HG02870 (cell line): Measurements from ENCODE around the gene CLASRP.
A peak's percentile ranks its signal among the peaks of the same experiment; 100 is the strongest.
"Not testable (repeated sequence)": the region's sequence is repeated elsewhere in the genome, so short reads cannot be mapped to it uniquely, and the experiment has no call there.

Source experiments
- ATAC-seq: cut with Tn5 transposase; IDR thresholded peaks from one replicate; pipeline ENCODE4 v1.9.1; 2021; ENCODE audit warnings: mild to moderate bottlenecking, moderate library complexity; ENCODE audit not compliant: unreplicated experiment

Gene CLASRP

DNA sequence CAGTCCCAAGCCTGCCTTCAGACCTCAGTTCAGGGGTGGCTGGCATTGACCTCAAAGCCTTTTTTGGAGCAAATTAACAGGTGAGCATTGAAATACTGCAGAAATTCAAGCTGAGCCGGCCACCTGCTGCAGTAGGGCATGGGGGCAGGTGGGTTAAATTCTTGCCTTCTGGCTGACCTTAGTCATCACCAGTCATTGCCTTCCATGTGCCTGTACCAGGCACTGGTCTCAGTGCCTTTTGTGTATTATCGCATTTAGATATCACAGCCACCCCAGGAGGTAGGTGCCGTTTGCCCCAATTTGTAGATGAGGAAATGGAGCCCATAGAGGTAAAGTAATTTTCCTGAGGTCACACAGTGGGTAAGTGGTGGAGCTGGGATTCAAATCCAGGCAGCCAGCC, 61.4 kb downstream of the CLASRP start:
- no peak for ATAC-seq

DNA sequence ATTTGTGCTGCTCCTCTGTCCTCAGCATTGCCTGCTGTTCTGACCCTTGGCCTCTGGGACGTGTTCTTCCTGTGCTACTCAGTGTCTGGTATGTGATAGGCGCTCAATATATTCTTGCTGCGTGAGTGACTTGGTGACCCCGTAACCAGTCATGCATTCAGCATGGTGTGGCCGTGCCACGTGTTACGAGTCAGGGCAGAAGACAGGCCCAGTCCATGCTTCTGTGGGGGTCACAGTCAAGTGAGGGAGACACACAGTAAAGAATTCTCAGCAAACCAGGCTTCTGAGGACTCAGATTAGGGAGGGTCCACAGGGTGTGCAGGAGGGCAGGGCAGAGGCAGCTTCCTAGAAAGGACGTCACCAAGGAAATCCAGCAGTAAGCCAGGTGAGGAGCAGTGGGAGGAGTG, 62.0 kb downstream of the CLASRP start:
- no peak for ATAC-seq

DNA sequence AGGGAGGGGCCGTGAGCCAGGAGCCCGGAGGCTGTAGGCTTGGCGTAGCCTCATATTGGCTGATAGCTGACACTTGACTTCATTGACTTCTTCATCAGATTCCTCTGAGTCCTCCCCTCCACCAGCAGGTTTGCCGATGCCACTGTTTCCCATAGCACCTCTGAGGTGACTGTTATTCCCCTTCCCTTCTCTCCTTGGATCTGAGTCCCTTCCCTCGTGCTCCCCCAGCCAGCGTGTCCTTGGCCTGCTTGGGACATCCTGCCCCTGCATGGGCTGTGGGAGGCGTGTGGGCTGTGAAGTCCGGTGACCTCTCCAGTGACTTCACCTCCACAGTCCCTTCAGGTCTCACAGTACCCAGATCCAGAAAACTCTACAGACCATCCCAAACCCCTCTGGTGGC, 63.0 kb downstream of the CLASRP start:
- no peak for ATAC-seq

DNA sequence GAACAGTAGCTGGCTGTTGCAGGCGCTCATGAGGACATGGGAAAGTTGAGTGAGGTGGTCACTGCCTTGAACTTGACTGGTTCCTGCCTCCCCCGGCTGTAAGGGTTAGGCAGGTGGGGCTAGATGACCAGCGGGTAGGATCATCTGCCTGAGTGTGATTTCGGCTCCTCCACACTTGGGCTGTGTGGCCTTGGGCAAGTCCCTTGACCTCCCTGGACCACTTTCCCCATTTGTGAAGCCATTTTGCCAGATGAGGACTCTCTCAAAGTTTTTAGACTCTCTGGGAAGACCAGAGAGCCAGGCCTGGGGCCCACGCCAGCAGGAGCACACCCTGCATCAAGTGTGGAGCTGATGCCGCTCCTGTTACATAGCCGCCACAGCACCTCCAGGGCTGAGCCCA, 63.6 kb downstream of the CLASRP start:
- no peak for ATAC-seq

DNA sequence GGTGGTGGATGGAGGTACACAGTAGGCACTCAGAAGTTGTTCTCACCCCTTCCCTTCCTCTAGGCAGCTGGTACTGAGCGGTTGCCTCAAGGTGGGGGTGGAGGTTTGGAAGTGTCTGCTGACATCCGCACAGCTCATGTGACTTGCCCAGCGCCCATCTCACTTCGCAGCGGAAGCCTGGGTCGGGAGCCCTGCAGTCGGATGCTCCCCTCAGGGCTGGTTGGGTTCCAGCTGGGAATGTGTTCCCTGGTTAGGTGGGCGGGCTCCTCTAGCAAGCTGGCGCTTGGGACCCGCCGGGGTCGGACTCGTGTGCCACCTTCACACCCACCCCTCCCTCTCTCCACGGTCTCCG, 64.3 kb downstream of the CLASRP start:
- ATAC-seq = no peak

DNA sequence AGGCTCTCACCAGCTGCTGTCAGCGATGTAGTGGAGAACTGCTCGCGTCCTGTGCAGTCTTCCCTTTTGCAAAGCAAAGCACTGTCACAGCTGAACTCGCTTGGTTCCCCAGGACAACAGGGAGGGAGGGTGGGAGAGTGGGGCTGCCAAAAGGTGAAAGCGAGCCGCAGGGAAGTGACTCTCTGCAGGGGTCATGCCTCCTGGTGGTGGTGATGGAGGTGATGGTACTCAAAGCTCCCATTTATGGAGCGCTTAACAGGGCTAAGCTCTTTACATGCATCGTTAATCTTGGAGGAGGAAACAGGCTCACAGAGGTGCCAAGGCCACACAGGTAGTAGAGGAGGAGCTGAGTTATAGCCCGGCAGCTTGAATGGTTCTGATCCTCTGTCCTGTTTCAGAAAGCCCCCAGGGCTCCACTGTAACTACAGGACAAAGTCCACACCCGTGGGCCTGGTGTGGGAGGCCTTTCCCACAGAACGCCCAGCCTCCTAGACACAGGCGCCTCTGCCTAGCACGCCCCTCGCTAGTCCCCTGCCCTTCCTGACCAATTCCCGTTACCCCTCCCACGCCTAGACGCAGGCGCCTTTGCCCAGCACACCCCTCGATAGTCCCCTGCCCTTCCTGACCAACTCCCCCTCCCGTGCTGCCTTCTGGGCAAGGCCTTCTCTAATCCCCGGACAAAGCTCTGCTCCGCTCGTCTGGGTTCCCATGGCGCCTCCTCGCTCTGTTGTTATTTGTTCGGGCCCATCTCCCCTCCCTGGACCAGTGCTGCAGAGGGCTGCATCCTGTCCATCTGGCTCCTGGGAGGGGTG, 64.9 kb downstream of the CLASRP start:
- no peak for ATAC-seq

DNA sequence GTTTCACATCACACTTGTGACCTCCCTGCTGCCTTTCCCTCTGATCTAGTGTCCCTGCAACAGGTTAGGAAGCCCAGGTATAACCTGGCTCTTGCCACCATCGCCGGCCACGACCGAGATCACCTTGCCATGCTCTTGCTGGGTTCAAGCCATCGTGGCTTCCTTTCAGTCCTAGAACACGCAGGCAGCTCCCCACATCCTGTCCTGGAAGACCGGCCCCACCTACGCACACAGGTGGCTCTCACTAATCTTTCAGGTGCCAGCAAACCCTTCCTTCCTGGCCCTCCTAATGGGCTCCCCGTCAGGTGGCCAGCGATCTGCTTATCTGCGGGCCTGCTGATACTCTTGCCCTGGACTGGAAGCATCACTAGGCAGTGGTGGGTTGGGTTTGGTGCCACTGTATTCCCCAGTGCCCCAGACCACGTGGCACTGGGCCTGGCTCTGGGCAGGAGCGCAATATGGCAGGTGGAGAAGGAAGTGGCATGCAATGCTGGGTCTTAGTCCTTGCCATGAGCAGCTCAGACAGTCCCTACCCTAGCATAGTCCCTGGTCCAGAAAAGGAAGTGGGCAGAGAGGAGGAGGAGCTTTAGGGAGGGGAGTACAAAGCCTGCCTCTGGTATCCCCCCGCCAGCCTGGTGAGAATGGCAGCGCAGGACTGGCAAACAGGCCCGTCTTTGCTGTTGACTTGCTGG, 66.0 kb downstream of the CLASRP start:
- ATAC-seq = no peak

DNA sequence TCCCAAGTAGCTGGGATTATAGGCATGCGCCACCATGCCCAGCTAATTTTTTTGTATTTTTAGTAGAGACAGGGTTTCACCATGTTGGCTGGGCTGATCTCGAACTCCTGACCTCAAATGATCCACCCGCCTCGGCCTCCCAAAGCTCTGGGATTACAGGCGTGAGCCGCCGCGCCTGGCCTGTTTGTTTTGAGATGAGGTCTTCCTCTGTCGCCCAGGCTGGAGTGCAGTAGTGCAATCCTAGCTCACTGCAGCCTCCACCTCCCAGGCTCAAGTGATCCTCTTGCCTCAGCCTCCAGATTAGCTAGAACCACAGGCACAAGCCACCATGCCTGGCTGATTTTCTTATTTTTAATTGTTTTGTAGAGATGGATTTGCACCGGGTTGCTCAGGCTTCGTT, 67.5 kb downstream of the CLASRP start:
- not testable (repeated sequence) for ATAC-seq

DNA sequence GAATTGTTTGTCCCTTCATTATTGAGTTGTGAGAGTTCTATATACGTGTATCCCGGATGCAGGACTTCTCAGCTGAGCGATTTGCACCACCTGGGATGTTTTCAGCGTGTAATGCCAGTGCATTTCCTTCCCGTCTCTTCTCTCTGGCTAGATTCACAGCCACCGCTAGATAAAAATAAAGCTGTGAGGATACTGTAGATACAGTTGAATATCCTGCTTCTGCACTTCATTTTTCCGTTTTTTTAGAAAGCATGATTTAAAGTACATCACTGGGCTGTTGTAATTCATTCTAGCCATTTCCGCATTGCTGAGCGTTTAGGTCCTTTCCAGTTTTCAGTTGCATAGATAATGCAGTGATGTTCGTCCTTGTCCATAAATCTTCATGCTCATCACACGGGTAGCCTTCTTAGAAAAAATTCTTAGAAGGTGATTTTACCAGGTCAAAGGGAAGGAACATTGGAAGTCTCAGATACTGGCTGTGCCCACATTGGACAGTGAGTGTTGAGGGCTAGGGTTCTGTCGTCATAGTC, 68.8 kb downstream of the CLASRP start:
- no peak for ATAC-seq

DNA sequence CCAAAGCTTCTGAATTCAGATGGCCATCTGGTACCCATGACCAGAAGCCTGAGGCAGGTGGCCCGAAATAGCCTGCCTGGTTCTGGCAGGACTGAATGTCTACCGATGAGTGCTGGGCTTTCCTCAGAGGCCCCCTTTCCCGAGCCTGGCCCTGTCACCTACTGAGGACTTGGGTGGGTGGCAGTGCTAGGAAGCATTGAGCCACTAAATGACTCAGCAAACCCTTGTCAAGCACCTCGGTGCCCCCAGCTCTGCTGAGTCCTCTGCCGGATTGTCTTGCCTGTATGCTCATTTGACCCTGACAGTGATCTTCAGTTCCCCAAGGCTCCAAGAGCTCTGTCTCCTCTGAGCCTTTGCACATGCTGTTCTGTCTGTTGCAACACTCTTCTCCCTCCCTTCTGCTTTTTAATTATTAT, 72.0 kb downstream of the CLASRP start:
- ATAC-seq = no peak

DNA sequence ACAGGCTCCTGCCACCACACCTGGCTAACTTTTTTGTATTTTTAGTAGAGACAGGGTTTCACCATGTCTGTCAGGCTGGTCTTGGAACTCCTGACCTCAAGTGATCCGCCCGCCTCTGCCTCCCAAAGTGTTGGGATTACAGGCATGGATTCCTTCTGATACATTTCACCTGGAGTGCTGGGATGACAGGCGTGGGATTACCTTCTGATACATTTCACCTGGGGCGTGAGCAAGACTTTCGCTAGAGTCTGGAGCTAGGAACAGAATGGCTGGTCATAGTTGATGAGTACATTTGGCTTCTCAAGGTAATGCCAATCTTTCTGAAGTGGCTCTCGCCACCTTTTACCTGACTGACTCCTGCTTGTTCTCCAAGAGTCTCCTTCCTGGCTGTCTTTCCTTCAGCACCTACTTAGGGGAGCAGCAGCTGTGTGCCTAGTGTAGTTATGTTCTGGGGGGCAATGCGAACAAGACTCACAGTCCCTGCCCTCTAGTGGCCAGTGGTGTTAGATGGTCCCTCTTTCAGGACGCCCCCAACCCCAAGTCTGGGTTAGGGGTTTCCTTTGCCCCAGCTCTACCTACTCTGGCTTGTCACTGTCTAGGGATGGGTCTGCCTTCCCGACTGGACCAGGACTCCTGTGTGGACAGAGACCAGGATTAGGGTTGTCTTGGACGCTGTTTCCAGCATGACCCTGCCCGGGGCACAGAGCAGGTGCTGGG, 73.4 kb downstream of the CLASRP start:
- ATAC-seq = no peak

DNA sequence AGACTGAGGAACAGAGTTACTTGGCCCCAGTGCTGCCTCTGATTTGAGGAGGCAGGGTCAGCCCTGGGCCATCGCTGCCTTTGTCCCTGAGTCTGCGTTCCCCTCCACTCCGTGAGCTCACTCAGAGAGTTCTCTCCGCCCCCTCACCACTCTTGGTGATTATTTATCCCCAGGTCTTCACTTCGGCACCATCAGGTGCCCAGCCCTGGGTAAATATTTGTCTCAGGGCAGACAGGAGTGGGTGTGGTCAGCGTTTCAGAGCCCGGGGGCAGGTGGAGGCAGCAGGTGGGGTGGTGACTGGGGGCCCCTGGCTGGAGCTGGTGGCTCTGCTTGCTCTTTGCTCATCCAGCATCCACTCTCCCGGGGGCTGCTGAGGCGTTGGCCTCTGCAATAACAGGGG, 74.8 kb downstream of the CLASRP start:
- ATAC-seq = no peak

DNA sequence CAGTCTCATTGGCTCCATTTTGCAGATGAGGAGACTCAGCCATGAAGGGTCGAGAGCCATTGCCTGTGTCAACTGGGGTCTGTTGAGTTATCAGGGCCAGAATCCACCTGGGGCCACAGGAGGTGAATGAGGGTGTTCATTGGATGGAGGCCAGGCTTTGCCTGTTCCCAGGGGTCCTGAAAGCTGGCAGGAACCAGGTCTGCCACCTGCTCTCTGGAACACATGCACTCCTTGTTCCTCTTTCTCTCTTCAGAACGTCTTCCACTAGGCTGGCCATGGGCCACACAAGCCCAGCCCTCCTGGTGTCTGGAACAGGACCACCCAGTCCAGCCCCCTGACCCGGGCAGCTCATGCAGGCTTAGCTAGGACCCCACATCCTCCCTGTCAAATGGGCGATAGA, 75.3 kb downstream of the CLASRP start:
- no peak for ATAC-seq

DNA sequence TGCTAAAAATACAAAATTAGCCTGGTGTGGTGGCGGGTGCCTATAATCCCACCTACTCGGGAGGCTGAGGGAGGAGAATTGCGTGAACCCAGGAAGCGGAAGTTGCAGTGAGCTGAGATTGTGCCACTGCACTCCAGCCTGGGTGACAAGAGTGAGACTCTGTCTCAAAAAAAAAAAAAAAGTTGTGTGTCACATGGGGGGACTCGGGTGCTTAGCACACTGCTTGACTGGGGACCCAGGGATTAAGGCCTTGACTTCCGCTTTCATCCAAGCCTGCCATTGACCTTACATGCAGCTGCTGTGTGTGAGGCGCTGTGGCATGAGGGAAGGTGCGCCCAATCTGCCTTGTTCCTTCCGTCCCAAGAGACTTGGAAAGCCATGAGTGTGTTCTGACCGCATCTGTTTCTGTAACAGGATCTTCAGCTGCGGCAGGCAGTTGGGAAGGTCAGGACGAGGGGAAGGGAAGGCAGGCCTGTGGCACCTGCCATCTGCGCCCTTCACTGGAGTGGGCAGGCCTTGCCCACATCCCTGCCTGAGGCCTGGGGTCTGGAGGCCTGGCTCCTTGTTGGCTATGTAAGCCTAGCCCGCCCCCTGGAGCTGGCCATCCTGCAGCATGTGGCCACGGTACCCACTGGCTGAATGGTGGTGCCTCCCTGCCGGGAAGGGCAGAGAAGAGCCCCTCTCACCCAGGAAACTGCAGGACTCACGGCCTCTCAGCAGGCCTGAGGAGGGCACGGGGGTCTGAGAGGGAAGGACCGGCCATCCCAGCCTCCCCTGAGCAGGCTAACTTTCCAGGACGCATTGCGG, 77.2 kb downstream of the CLASRP start:
- no peak for ATAC-seq

DNA sequence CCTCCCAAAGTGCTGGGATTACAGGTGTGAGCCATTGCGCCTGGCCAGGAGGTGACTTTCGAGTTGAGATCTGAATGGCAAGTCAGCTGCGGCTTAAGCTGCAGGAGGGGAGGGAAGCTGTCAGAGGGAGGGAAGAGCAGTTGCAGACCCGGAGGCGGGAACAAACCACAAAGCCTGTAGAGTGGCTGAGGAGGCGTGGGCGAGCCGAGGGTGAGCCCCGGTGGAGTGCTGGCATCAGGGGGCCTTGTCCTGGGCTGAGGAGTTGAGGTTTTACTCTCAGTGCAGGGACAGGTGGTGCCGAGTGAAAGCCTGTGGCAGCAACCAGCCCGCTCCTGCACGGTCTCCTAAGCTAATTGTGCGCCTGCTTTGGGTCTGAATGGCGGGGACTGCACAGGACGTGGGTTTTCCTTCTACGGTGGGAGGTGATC, 78.3 kb downstream of the CLASRP start:
- peak; percentile 34 for ATAC-seq

DNA sequence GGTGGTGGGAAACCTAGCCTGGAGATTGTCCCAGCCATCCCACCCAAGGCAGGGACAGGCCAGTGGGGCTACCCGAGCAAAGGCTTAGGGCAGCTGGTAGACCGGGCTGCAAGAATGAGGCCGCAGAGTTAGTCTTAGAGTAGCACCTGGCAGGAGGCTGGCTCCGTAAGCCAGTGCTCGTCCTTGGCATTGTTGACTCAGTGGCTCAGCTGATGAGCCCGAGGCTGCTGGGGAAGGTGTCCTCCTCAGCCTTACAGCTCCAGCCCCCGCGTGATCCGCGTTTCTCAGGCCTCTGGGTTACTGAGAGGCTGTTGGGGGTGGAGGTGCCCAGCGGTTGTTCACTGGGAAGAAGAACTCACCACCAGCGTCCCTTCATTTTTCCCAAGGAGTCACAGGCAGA, 78.8 kb downstream of the CLASRP start:
- no peak for ATAC-seq

DNA sequence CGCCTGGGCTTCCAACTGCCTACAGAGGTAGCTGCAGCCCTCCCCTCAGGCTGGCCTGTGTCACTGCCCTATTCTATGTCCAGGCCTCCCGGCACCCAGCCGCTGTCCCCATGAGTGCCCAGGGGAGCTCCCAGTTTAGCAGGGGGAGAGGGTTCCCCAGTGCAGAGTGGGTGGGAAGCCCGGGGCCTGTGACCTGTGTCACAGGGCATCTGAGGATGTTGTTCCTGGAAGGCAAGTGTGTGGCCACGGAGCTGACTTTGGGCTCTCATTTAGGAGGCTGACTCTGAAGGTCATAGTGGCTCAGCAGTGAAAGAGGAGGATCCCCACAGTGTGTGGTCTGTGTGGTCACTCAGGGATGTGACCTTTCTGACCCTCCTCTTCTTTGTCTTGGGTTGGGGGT, 79.3 kb downstream of the CLASRP start:
- ATAC-seq = no peak

DNA sequence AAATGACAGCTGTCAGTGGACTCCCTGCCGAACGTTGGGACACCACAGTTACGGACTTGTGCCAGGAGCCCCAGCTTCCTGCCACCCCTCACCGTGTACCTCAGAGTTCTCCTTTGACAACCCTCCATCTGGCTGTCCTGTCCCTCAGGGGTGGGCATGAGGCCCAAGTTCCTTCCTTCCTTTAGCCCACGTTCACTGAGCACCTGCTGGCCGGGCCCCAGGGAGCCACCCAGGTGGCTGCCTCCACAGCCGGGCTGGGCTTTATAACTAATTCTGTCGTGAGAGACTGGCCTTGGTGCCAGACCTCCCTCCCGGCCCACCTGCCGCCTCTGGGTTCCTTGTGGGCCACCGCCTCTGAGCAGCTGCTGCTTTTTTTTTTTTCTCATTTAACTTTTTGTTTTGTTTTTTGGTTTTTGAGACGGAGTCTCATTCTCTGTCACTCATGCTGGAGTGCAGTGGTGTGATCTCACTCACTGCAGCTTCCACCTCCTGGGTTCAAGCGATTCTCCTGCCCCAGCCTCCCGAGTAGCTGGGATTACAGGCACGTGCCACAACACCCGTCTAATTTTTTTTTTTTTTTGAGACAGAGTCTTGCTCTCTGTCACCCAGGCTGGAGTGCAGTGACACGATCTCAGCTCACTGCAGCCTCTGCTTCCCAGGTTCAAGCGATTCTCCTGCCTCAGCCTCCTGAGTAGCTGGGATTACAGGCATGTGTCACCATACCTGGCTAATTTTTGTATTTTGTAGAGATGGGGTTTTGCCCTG, 79.9 kb downstream of the CLASRP start:
- not testable (repeated sequence) for ATAC-seq

DNA sequence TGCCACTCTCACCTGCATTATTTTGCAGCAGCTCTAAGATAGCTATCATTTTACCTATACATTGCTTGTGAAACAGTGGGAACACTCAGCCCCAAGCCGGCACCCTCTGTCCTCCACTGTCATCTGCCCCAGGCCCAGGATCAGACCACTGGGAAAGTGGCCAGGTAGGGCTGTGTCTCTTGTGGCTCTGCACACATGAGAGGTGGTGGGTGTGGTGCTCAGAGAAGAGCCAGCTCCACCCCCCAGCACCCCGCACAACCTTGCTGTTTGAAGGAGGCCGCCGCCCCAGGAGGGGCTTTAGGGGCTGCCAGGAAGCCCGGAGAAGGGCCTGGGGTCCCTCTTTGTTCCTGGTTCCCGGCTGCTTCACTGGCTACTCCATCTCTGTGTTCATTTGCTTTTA, 80.7 kb downstream of the CLASRP start:
- no peak for ATAC-seq
